ENCODE measurements around the gene ABCB7. TPM values are rescaled to one million over a fixed set of nuclear protein-coding genes. Genes with fewer than 3 reads are reported as not detected.
"Not testable (repeated sequence)": the region's sequence is repeated elsewhere in the genome, so short reads cannot be mapped to it uniquely, and the experiment has no call there.

Gene ABCB7
- total RNA-seq, 1 experiment from 2014 or later, result 37.9 TPM

GRCh38 chrX:75096331-75096730 is 59.8 kb downstream of the ABCB7 start:
- DNase-seq (ENCODE audit: low spot score), result no peak

GRCh38 chrX:75086731-75087195 is 69.3 kb downstream of the ABCB7 start:
- DNase-seq (ENCODE audit: low spot score), result no peak

GRCh38 chrX:75084757-75085156 is 71.3 kb downstream of the ABCB7 start:
- no peak for DNase-seq (ENCODE audit: low spot score)

- DNase-seq (ENCODE audit: low spot score), result no peak
Observed at GRCh38 chrX:75076429-75076828, 79.7 kb downstream of the ABCB7 start.

GRCh38 chrX:75074475-75074874 is 81.6 kb downstream of the ABCB7 start:
- DNase-seq (ENCODE audit: low spot score), result no peak

GRCh38 chrX:75071334-75071733 is 84.7 kb downstream of the ABCB7 start:
- no peak for DNase-seq (ENCODE audit: low spot score)

- no peak for DNase-seq (ENCODE audit: low spot score)
Observed at GRCh38 chrX:75067931-75068330, 88.2 kb downstream of the ABCB7 start.

- no peak for DNase-seq (ENCODE audit: low spot score)
Observed at GRCh38 chrX:75061701-75062100, 94.4 kb downstream of the ABCB7 start.

- DNase-seq (ENCODE audit: low spot score), result no peak
Observed at GRCh38 chrX:75051047-75051446, 105.0 kb downstream of the ABCB7 start.

GRCh38 chrX:75045369-75045768 is 110.7 kb downstream of the ABCB7 start:
- DNase-seq (ENCODE audit: low spot score), result no peak

GRCh38 chrX:75044142-75044541 is 111.9 kb downstream of the ABCB7 start:
- not testable (repeated sequence) for DNase-seq (ENCODE audit: low spot score)

GRCh38 chrX:75038925-75039324 is 117.2 kb downstream of the ABCB7 start:
- DNase-seq (ENCODE audit: low spot score), result peak; percentile 1

Other genes starting within 250 kb of the ABCB7 start
- gene NEXMIF, start 230.8 kb downstream of the ABCB7 start, total RNA-seq (2014; rRNA removed; shearing (Covaris generic)), result not detected in 2 replicates
- gene UPRT, start 117.8 kb upstream of the ABCB7 start, total RNA-seq (2014; rRNA removed; shearing (Covaris generic)), result 12.3 and 27.2 TPM in 2 replicates

All from H4 (cell line).